ENCODE data around the gene CGNL1. TPM values are rescaled to one million over a fixed set of nuclear protein-coding genes. Genes with fewer than 3 reads are reported as not detected.

Gene CGNL1
- total RNA-seq, 1 donor from 2014 or later, result 4.0 TPM

DNA sequence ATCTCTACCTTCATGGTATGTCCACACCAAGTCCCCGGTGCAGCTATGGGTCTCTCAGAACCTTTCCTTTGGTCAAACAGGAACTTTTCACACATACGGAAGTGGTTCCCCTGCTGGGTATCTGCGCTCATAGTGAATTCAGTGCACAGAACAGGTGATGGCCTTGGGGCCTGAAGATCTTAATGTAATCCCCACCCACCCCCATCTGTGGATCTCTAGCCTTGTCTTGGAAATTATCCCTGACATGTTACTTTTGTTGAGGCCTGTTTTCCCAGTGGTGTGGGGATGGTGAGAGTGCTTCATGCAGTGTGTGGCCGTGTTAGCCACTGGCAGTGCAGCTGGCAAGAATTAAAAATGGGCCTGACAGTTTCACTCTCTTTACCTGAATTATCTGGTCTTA is 143.5 kb downstream of the CGNL1 start:
- no peak for DNase-seq (ENCODE audit: low read depth)

DNA sequence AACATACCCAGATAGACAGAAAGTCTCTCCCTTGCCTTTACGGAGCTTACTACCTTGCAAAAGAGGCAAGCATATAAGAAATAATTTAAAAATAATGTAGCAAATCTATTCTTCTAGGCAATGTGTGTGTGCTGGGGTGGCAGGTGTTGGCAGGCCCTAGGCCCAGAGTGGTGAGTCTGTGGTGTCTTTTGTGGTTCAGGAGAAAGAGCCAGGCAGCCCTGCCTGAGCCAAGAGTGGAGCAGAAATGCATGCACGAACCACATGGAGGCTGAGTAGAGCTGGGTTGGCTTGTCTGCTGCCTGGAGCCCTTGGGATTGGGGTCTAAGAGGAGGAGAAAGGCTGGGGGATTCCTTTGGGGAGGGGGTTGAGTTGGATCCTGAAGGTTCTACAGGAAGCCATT is 145.2 kb downstream of the CGNL1 start:
- peak; percentile 90 for DNase-seq (ENCODE audit: low read depth)

DNA sequence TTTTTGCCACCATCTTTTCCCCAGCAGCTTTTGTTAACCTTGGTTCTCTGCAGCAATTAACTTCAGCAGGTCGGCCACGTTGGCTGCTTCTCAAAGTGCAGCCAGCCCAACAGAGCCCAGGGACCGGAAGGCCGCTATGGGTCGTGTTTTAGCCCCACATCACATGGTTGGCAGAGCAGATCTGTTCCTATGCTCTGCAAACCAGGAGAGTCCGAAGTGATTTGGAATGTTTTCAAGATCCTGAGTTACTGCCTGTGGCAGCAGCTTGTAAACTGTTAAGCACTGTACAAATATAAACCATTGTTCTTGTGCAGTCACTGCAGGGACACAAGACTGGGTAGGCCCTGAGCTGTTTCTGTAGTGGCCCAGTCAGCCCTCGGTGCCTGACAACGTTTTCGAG is 145.8 kb downstream of the CGNL1 start:
- no peak for DNase-seq (ENCODE audit: low read depth)

DNA sequence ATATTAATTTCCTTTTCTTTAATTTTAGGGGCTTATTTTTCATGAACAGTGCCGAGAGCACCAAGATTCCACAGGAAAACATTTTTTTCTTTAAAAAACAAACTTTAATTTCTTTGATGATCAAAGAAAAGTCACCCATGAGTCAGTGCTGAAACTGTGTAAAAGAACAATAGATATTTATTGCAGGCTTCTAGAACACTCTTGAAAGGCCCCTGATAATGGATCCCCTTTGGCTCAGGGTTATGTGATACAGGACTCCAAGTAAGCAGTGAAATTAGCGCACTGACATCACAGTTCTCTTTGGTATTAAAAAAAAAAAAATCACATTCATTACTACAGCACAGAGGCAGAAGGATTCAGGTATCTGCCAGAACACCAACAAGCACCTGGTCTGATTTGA is 149.3 kb downstream of the CGNL1 start:
- DNase-seq (ENCODE audit: low read depth), result no peak

DNA sequence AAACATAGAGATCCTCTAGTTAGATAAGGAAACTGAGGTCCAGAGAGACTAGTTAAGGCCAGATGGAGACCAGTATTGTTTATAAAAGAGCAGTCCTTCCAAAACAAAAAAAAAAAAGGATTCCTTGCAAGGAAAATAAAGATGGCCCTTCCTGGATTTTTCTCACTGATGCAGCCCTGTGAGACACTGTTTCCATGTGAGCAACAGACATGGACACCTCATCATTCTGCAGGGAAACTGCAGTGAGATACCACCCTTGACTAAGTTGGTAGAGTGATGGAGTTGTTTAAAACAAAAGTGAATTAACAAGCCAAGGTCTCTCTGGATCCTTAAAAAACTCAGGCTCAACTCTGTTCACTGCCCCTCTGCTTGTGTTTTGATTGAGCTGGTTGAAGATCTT is 149.8 kb downstream of the CGNL1 start:
- no peak for DNase-seq (ENCODE audit: low read depth)

DNA sequence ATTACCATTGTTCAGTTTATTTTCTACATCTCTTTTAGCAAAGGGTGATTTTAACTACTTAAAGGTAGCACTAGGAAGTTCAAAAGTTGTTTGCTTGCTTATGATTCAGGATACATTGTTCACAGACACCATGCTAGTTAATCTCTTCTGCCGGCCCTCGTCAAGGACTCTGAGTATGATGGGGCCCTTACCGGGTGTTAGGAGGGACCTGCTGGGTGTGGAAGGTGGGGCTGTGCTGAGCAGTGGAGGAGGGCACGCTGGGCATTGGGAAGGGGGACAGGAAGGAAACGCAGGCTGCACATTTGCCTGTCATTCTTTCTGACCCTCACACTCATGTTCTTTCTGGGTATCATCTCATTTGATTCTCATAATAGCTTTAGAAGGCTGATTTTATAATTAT is 150.3 kb downstream of the CGNL1 start:
- no peak for DNase-seq (ENCODE audit: low read depth)

DNA sequence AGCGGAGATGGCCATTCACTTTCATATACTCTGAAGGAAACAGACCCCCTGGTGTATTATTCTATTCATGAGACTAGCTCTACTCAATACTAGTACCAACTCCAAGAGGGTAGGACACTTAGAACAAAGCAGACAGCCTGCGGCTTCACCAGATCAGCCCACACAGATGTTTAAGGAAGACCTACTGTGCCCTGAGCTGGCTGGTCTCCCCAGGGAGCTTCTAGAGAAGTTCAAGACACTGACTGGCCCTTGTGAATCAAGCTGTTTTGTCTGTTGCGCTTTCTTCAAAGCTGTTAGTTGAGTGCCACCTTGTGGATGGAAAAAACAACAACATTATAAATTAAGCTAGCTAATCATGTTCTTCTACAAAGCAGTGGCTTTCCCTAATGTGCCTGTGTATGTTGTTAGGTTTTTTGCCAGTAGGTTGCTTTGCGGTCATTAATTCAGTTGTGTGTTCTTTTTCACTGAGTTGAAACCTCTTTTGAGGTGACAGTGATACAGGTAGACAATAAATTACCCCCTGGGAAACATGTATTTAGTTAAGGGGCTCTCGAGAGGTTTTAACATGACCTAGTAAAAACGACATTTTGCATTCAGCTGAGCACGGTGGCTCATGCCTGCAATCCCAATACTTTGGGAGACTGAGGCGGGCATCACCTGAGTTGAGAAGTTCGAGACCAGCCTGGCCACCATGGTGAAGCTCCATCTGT is 151.2 kb downstream of the CGNL1 start:
- peak; percentile 93 for DNase-seq (ENCODE audit: low read depth)

DNA sequence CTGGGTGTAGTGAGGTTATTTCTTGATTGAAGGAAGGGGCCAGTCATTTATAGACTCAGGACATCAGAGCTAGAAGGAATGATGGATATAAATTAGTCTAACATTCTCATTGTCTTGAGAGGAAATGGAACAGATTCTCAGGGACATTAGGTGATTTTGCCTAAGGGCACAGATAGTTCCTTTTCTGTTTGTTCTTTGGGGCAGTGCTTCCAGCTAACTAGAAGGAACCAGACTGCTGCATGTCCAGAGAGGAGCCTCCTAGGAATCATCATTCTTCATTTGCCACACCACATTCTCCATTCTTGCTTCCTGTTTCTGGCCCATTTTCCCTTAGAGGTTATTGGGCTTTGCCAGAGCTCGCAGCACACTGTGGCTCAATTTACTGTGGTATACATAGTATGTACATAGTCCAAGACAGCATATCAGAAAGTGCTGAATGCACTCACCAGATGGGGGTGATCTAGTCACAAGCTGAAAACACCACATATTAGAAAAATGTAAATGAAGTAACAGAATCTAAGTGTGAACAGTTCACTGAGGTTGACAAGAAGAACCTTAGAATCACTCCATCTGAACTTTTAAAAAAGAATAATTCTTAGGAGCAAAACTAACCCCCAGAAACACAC is 152.7 kb downstream of the CGNL1 start:
- DNase-seq (ENCODE audit: low read depth), result no peak

DNA sequence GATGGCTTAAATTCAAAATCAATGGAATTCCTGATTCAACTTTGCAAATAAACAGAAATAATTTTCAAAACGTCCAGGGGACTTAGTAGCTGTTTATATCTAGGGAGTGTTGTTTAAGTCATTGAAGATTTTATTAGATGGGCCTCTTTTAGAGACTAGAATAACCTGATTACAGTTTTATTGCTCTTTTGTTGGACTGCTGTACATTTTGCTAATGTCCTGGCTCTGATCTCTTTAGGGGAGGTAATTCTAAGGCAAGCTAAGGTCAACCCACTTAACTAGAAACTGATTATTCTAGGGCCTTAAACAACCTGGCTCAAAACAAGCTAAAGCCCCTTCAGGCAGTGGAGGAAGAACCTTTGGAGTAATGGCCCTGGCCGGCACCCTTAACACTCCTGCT is 153.4 kb downstream of the CGNL1 start:
- DNase-seq (ENCODE audit: low read depth), result no peak

DNA sequence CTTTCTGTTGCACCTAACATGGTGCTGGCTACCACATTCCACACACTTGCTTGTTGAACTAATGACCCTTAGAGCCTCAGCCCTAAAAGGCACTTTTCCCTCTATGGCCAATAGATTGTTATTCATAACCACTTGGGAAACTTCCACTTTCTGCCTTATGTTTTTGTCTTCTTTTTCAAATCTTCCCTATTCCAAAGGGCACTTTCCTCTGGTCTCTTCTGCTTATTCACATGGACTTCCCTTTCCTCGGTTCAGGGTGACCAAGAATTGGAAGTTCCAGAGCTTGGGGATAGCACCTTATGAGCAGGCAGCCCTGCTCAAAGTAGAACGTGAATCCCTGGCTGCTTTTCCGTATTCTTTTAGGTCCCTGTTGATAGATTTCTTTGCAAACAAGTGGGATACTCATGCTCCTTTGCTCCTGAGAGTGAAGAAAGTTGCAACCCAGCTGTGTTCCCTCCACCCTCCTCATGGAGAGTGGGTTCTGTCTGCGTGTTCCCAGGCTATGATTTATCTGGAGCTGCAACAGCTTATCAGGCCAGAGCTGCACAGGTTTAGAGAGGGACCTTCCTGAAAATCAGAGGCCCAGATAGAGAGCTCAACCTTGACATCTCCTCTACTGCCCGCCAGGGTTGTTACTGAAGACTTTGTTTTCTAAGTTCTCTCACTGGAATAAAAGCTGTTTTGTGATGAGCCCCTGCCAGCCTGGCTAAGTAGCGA is 156.6 kb downstream of the CGNL1 start:
- DNase-seq (ENCODE audit: low read depth), result no peak

DNA sequence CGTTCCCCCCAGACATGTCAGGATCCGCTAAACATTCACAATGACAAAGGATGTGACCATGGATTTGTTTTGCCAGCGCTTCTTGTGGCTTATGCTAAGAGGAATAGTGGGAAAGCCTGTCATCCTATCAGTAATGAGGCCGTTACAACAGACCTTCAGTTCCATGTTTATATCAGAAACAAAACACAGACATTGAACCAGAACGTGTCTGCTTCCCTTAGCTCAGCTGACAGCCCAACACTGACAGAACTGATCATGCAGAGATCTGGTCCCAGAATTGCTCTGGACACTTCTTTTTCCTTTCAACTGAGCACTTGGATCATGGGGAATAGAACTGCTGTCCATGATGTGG is 157.1 kb downstream of the CGNL1 start:
- no peak for DNase-seq (ENCODE audit: low read depth)

DNA sequence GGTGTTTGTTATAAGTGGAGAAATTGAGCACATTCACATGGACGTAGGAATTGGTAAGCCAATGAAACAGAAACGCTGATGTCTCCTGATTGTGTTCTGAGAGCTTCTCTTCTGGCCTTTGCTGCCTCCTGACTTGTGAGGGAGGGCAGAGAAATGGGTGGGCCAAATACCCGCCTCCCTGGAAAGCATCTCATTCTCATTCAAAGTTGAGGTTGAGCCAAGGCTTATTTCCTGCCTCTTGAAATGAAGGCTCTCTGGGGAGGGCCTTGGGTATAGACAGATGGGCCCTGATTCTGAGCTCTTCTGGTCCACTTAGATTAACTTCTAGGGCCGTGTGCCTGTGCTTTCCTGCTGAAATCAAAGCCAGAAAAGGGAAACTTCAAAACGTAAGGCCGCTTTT is 158.0 kb downstream of the CGNL1 start:
- no peak for DNase-seq (ENCODE audit: low read depth)

DNA sequence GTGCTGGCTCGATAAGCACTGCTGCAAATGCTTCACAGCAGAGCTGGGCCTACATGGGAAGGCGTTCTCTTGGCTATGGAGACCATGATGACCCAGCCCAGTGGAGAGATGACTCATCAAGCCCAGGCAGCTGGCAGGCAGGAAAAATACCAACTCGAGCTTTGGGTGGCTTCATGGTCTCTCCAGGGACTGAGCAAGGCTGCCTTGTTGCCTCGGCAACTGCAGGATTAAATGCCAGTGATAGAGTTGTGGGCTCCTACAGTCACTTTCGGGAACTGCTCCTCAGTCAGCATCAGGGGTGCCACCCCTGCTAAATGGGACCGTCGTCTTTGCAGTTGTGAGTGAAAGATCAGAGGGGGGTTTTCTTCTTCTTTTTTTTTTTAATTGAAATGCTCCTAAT is 160.8 kb downstream of the CGNL1 start:
- DNase-seq (ENCODE audit: low read depth), result peak; percentile 97

DNA sequence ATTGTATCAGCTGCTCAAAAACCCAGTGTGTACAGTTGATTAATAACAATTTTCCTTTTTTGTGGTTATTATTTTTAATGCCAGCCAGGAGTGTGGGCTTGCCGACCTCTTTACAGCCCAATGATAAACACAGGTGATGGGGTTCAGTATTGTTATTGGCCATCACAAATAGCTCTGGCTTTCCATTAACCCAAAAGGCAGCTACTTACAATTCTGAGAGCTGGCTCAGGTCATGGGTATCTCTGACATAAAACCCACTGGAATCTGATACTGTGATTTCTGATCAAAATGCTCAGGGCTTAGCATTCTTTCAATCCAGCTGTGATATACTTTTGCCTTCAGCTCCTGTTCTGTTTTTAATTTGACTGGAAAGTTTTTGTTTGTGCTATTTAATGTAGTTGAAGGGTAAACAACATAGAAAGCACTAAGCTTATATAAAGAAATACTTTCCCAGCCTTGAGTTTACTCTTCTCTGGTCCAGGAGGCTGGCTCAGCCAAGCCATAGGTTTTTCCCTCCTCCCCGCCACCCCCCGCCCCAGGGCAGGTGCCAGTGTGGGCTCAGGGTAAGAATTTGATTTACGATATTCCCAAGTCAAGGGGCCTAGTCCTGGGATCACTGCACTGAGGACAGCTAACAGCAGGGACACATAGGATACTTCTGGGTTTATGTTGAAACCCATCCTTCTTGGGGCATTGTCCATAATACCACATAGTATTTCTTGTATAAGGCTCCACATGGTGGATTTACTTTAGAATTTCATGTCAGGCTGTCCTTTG is 161.4 kb downstream of the CGNL1 start:
- DNase-seq (ENCODE audit: low read depth), result no peak

DNA sequence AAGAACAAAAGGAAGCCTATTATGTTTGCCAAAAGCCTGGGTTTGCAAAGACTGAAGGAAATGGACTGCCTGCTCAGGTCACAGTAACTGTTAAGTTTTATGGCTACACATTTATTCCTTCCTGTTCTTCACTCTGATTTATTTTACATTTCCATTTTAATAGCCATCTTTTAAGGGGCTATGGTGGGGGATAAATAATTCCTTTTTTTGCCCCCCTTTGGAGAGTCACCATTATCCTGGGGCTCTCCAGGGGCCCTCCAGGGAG is 161.9 kb downstream of the CGNL1 start:
- DNase-seq (ENCODE audit: low read depth), result no peak

DNA sequence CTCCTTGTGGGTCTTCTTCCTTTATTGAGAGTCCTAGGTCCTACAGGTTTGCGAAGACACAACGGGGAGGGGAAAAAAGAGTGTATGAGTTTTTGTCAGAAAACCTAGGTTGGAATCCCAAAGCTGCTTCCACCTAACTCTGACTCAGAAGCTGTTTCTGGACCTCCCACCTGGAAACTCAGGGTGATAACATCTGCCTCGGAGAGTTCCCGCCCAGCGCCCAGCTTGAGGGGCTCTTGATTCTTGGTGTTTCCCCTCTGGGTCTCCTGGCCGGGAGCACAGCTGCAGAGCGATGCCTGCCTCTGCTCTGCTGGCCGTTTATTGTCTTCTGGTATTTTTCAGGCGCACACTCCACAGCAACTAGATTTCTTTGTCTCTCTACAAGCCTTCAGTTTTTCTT is 162.5 kb downstream of the CGNL1 start:
- DNase-seq (ENCODE audit: low read depth), result no peak

DNA sequence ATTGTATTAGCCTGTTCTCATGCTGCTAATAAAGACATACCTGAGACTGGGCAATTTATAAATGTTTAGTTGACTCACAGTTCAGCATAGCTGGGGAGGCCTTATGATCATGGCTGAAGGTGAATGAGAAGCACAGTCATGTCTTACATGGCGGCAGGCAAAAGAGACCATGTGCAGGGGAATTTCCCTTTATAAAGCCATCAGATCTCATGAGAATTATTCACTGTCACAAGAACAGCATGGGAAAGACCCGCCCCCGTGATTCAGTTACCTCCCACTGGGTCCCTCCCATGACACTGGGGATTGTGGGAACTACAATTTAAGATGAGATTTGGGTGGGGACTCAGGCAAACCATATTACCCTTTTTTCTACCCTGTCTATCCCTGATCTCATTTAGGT is 163.9 kb downstream of the CGNL1 start:
- DNase-seq (ENCODE audit: low read depth), result no peak

DNA sequence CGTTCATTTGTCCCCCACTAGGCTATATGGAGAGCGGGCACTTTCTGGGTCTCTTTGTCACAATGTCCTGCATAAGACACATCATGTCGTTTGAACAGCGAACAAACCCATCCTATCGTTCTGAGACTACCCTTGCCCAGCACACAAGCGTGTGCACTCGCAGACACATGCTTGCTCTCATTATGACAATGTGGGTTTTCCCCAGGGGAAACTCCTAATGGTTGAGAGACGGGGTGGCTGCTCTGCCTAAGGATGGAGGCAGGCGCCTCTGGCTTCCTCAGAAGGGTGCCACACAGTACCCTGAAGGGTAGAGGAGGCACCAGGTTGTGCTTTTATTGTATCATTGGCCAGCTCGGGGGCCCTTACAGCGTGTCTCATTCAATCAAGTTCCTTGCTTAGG is 164.4 kb downstream of the CGNL1 start:
- DNase-seq (ENCODE audit: low read depth), result no peak

DNA sequence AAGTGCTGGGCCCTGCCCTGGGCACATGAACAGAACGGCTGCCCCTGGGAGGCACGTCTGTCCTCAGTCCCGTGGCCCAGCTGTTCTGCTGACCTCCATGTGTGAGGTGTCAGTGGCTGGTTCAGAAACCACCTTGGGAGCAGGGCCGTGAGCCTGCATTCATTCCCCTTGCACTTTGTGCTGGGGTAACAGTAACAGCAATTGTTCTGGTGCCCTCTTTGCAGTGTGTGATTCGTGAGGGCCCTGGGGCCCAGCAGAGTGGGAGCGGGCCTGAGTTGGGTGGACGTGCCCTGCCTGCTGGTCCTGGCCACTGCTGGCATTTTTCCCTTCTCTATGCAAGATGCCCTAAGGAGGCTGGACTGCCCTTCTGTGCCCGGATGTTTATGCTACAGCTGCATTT is 165.0 kb downstream of the CGNL1 start:
- DNase-seq (ENCODE audit: low read depth), result no peak

DNA sequence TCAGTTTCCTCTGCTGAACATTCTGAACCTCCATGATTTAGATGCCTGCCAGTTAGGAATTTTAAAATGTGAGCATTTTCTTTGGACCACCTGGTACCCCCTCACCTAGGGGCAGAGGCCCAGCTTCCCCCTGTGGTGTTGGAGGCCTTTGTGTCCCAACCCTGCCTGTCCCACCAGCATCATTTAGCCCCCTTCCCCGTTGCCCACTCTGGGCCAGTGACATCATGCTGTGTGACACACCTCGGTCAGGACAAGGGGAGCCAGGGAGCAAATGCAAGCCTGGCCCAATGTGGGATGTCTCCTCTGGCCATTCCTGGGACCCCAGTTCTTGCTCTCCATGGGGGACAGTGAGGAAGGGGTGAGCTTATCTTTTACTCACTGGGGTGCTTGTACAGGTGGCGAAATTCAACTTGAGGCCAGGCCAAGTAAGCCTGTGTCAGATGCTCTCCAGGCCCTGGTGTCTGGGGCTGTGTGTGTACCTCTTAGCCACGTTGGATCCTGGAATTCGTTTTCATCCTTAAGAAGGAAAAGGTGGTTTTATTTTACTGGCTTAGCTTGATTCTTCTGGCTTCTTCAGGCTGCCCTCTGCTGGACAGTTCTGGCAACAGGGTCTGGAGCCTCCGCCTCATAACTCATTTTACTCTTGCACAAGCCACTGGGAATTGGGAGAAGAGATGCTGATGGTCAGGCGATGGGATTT is 165.7 kb downstream of the CGNL1 start:
- peak; percentile 82 for DNase-seq (ENCODE audit: low read depth)

DNA sequence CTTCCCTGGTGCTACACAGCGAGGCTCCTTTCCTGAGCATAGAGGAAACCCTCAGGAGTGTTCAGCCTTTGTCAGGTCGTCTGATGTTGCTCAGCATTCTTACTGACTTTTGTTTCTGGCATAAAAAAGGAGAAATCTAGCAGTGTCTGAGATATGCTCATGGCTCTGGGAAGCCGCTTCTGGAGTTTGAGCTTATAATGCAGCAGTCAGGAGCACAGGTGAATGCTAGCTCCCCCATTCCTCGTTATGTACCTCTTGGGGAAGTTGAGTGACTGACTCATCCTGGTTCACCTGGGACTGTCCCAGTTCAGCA is 166.2 kb downstream of the CGNL1 start:
- no peak for DNase-seq (ENCODE audit: low read depth)

Measured in myocyte (in vitro differentiated cells).